Ramos (cell line): ENCODE measurements around the gene FAM117A.
"Not testable (repeated sequence)": the region's sequence is repeated elsewhere in the genome, so short reads cannot be mapped to it uniquely, and the experiment has no call there.

Source experiments
- in situ Hi-C: fragments of 300-500 bp; cut with MboI; formaldehyde crosslinking; loops from one replicate; pipeline ENCODE4 v1.14.3; 2022; ENCODE audit warnings: low sequenced_read_pairs; ENCODE audit not compliant: unreplicated experiment

Gene FAM117A

GRCh38 chr17:49741692-49742076 lies 22.2 kb downstream of the FAM117A start:
- in situ Hi-C loops, result no loop called here

GRCh38 chr17:49741009-49741691 lies 22.8 kb downstream of the FAM117A start:
- in situ Hi-C loops, result no loop called here

GRCh38 chr17:49739641-49740271 lies 24.2 kb downstream of the FAM117A start:
- in situ Hi-C loops, result no loop called here

GRCh38 chr17:49738456-49739163 lies 25.3 kb downstream of the FAM117A start:
- in situ Hi-C loops, result no loop called here

- in situ Hi-C loops, result no loop called here
These were observed 29.1 kb downstream of the FAM117A start for GRCh38 chr17:49734515-49735490.

GRCh38 chr17:49731435-49731831 lies 32.5 kb downstream of the FAM117A start:
- in situ Hi-C loops, result no loop called here

- in situ Hi-C loops, result no loop called here
These were observed 33.0 kb downstream of the FAM117A start for GRCh38 chr17:49730785-49731434.

- in situ Hi-C loops, result no loop called here
These were observed 33.7 kb downstream of the FAM117A start for GRCh38 chr17:49730078-49730784.

- in situ Hi-C loops, result no loop called here
These were observed 34.9 kb downstream of the FAM117A start for GRCh38 chr17:49729069-49729468.

- in situ Hi-C loops, result no loop called here
These were observed 35.5 kb downstream of the FAM117A start for GRCh38 chr17:49728425-49728824.

- in situ Hi-C loops, result no loop called here
These were observed 36.6 kb downstream of the FAM117A start for GRCh38 chr17:49727380-49727779.

- in situ Hi-C loops, result no loop called here
These were observed 38.3 kb downstream of the FAM117A start for GRCh38 chr17:49725452-49726130.

- in situ Hi-C loops, result not testable (repeated sequence)
These were observed 39.4 kb downstream of the FAM117A start for GRCh38 chr17:49724552-49724951.

GRCh38 chr17:49723423-49723822 lies 40.5 kb downstream of the FAM117A start:
- in situ Hi-C loops, result no loop called here

GRCh38 chr17:49722066-49722465 lies 41.9 kb downstream of the FAM117A start:
- in situ Hi-C loops, result no loop called here

GRCh38 chr17:49717371-49717861 lies 46.5 kb downstream of the FAM117A start:
- in situ Hi-C loops, result no loop called here

GRCh38 chr17:49716668-49717364 lies 47.1 kb downstream of the FAM117A start:
- in situ Hi-C loops, result no loop called here

- in situ Hi-C loops, result no loop called here
These were observed 48.1 kb downstream of the FAM117A start for GRCh38 chr17:49715717-49716279.
